SU-DHL-6 (cell line): ENCODE results near the gene CCDC144A.

Source experiments
- H2AFZ ChIP-seq: fragments of 200-600 bp; sonication (generic); 2 replicates; pipeline ENCODE4 v1.6.1; 2014; ENCODE audit warnings: low read depth, mild to moderate bottlenecking, moderate library complexity, mixed read lengths, antibody characterized with exemption, low read length; ENCODE audit not compliant: severe bottlenecking
- H3F3A ChIP-seq: fragments of 200-600 bp; shearing (Covaris generic); 2 replicates; pipeline ENCODE4 v1.6.0; 2016; ENCODE audit warnings: antibody characterized with exemption, mild to moderate bottlenecking; ENCODE audit not compliant: insufficient read depth
- H3K27ac ChIP-seq: fragments of 200-600 bp; sonication (generic); 2 replicates; pipeline ENCODE4 v1.5.1; 2016; ENCODE audit warnings: low read depth, mild to moderate bottlenecking, low read length, moderate library complexity, mixed read lengths
- H3K27me3 ChIP-seq: fragments of 200-600 bp; sonication (generic), shearing (Covaris generic); 2 replicates; pipeline ENCODE4 v1.6.0; 2014; ENCODE audit warnings: mild to moderate bottlenecking, low read length
- H3K36me3 ChIP-seq: fragments of 200-600 bp; sonication (generic); 2 replicates; pipeline ENCODE4 v1.6.1; 2014; ENCODE audit warnings: mild to moderate bottlenecking, low read length, mixed read lengths
- H3K4me2 ChIP-seq: fragments of 300-600, 200-600 bp; shearing (Covaris generic), sonication (generic); 2 replicates; pipeline ENCODE4 v1.6.0; 2014; ENCODE audit warnings: low read length, low read depth, mild to moderate bottlenecking; ENCODE audit not compliant: poor library complexity, severe bottlenecking
- H3K4me3 ChIP-seq: fragments of 200-600 bp; sonication (generic); 2 replicates; pipeline ENCODE4 v1.5.1; 2014; ENCODE audit warnings: antibody characterized with exemption, low read length, mild to moderate bottlenecking, mixed read lengths; ENCODE audit not compliant: insufficient read depth, poor library complexity, severe bottlenecking
- H3K79me2 ChIP-seq: fragments of 200-600 bp; sonication (generic); 2 replicates; pipeline ENCODE4 v1.6.1; 2014; ENCODE audit warnings: mild to moderate bottlenecking, low read length, moderate library complexity; ENCODE audit not compliant: insufficient read depth
- H3K9ac ChIP-seq: fragments of 200-600 bp; sonication (generic); 2 replicates; pipeline ENCODE4 v1.7.0; 2014; ENCODE audit warnings: mild to moderate bottlenecking, low read length
- H3K9me2 ChIP-seq: fragments of 200-600 bp; sonication (generic); replicated peaks from 2 replicates; pipeline ENCODE4 v1.6.1; 2014; ENCODE audit warnings: low read length; ENCODE audit not compliant: insufficient read depth
- H3K9me3 ChIP-seq: fragments of 200-600 bp; sonication (generic); 2 replicates; pipeline ENCODE4 v1.6.1; 2014; ENCODE audit warnings: low read length, mixed read lengths; ENCODE audit not compliant: insufficient read depth
- H4K20me1 ChIP-seq: fragments of 200-600 bp; sonication (generic); 2 replicates; pipeline ENCODE4 v1.6.1; 2014; ENCODE audit warnings: low read depth, mild to moderate bottlenecking, antibody characterized with exemption, low read length, moderate library complexity, mixed read lengths
- EZH2phosphoT487 ChIP-seq: fragments of 200-600 bp; sonication (generic), shearing (Covaris generic); conservative IDR thresholded peaks from 2 replicates; pipeline ENCODE4 v1.6.1; 2018; ENCODE audit warnings: mild to moderate bottlenecking, antibody characterized with exemption, low read length, moderate library complexity, mixed read lengths
- TF ChIP-seq, protein P1 (sequence below): fragments of 200-600 bp; sonication (generic); IDR thresholded peaks from one replicate; pipeline ENCODE4 v1.5.1; 2017; ENCODE audit warnings: antibody characterized with exemption, mild to moderate bottlenecking, low read length, moderate library complexity; ENCODE audit not compliant: insufficient read depth, poor library complexity, severe bottlenecking

Gene CCDC144A

DNA sequence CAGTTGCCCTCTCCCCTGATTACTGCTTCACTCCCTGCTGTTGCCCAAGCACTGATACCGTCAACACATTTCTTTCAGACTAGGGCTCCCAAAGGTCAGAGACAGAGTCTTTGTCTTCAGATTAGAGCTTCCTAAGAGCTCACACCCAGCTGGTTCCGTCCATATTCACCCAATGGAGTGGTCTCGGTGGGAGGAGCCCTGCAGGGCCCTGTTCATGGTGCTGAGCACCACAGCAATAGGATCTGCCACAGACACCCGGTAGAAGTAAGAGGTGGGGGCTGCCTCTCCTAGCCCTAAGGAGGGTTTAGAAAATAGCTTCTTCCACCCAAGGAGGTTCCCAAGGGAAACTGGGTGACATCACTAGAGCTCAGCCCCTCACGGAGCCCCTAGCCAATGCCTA lies 128.3 kb downstream of the CCDC144A start:
- Histone ChIP-seq H3K9me3 (no peaks in the 10 kb centered on the region), H3K9me2 (no peaks in the 10 kb centered on the region), H2AFZ (no peak overlapping the region), H3K79me2 (no peaks in the 10 kb centered on the region), H4K20me1 (no peaks in the 10 kb centered on the region), H3K27me3 (no peaks in the 10 kb centered on the region), H3K4me3 (no peak overlapping the region), H3F3A (no peaks in the 10 kb centered on the region), H3K27ac (no peak overlapping the region), H3K4me2 (no peak overlapping the region), H3K36me3 (no peaks in the 10 kb centered on the region), H3K9ac (no peak overlapping the region)
- TF ChIP-seq, protein P1, sequence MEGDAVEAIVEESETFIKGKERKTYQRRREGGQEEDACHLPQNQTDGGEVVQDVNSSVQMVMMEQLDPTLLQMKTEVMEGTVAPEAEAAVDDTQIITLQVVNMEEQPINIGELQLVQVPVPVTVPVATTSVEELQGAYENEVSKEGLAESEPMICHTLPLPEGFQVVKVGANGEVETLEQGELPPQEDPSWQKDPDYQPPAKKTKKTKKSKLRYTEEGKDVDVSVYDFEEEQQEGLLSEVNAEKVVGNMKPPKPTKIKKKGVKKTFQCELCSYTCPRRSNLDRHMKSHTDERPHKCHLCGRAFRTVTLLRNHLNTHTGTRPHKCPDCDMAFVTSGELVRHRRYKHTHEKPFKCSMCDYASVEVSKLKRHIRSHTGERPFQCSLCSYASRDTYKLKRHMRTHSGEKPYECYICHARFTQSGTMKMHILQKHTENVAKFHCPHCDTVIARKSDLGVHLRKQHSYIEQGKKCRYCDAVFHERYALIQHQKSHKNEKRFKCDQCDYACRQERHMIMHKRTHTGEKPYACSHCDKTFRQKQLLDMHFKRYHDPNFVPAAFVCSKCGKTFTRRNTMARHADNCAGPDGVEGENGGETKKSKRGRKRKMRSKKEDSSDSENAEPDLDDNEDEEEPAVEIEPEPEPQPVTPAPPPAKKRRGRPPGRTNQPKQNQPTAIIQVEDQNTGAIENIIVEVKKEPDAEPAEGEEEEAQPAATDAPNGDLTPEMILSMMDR: no peak
- no peak for TF ChIP-seq EZH2phosphoT487

GRCh38 chr17:16818821-16819683 lies 129.0 kb downstream of the CCDC144A start:
- Histone ChIP-seq H2AFZ (no peak overlapping the region), H3K9me2 (no peaks in the 10 kb centered on the region), H3K36me3 (no peaks in the 10 kb centered on the region), H3K4me3 (no peak overlapping the region), H3F3A (no peaks in the 10 kb centered on the region), H3K27me3 (no peaks in the 10 kb centered on the region), H3K9ac (no peak overlapping the region), H3K79me2 (no peaks in the 10 kb centered on the region), H4K20me1 (no peaks in the 10 kb centered on the region), H3K4me2 (no peak overlapping the region), H3K9me3 (no peaks in the 10 kb centered on the region), H3K27ac (no peak overlapping the region)
- TF ChIP-seq, protein P1: no peak
- TF ChIP-seq EZH2phosphoT487: no peak

- no peaks in the 10 kb centered on the region for H3K27me3 ChIP-seq
- no peak for TF ChIP-seq EZH2phosphoT487
- TF ChIP-seq, protein P1: no peak
- H3K9me2 ChIP-seq: no peaks in the 10 kb centered on the region
- no peaks in the 10 kb centered on the region for H3K9me3 ChIP-seq
- no peak overlapping the region for H3K4me2 ChIP-seq
- H3K36me3 ChIP-seq: no peaks in the 10 kb centered on the region
- H3F3A ChIP-seq: no peaks in the 10 kb centered on the region
- no peaks in the 10 kb centered on the region for H4K20me1 ChIP-seq
- H3K4me3 ChIP-seq: no peak overlapping the region
- H3K9ac ChIP-seq: no peak overlapping the region
- no peak overlapping the region for H2AFZ ChIP-seq
- no peaks in the 10 kb centered on the region for H3K79me2 ChIP-seq
- no peak overlapping the region for H3K27ac ChIP-seq
Observed at GRCh38 chr17:16820161-16820877, 130.3 kb downstream of the CCDC144A start.
